ENCODE results near the gene TRAF1.

GRCh38 chr9:120902569-120903535 is 23.7 kb downstream of the TRAF1 start:
- TF ChIP-seq MAX (IDR thresholded peaks at IDR 0.05) (no peak), POLR2A (IDR thresholded peaks at IDR 0.05; ENCODE audit: borderline replicate concordance, extremely low read depth, insufficient read depth, insufficient read length) (no peak), CTCF (IDR thresholded peaks at IDR 0.05 in 2 of 3, conservative IDR thresholded peaks at IDR 0.05 in 1 of 3; ENCODE audit: borderline replicate concordance in 1 of 3, insufficient read depth in 1 of 3, low read depth in 2 of 3, low read length in 2 of 3) (no peak), EGR1 (IDR thresholded peaks at IDR 0.05; ENCODE audit: low read depth) (no peak), CEBPB (IDR thresholded peaks at IDR 0.05; ENCODE audit: low read depth) (no peak), ATF3 (IDR thresholded peaks at IDR 0.05) (no peak), POLR2AphosphoS5 (IDR thresholded peaks at IDR 0.05; ENCODE audit: low read depth, low read length) (no peak), EZH2 (IDR thresholded peaks at IDR 0.05) (no peak), YY1 (IDR thresholded peaks at IDR 0.05; ENCODE audit: extremely low read depth, insufficient replicate concordance, low read depth, low read length) (no peak), ZNF274 (IDR thresholded peaks at IDR 0.05; ENCODE audit: low read depth, low read length) (no peak), EZH2phosphoT487 (IDR thresholded peaks at IDR 0.05; ENCODE audit: borderline replicate concordance) (no peak), SP1 (IDR thresholded peaks at IDR 0.05; ENCODE audit: low read depth) (no peak), SIN3A (IDR thresholded peaks at IDR 0.05; ENCODE audit: low read depth) (no peak), SRF (IDR thresholded peaks at IDR 0.05; ENCODE audit: low read depth) (no peak)
